HL-60 (cell line): ENCODE measurements around the gene DHRS3.

Experiments
- GABPA ChIP-seq: IDR thresholded peaks from 2 replicates; pipeline ENCODE4 v1.6.1; 2012; ENCODE audit warnings: low read depth
- TF ChIP-seq, protein P1 (sequence below): IDR thresholded peaks from one replicate; pipeline ENCODE4 v1.5.1; 2011; ENCODE audit warnings: low read length, control low read depth, inconsistent platforms; ENCODE audit not compliant: insufficient read depth

DNA sequence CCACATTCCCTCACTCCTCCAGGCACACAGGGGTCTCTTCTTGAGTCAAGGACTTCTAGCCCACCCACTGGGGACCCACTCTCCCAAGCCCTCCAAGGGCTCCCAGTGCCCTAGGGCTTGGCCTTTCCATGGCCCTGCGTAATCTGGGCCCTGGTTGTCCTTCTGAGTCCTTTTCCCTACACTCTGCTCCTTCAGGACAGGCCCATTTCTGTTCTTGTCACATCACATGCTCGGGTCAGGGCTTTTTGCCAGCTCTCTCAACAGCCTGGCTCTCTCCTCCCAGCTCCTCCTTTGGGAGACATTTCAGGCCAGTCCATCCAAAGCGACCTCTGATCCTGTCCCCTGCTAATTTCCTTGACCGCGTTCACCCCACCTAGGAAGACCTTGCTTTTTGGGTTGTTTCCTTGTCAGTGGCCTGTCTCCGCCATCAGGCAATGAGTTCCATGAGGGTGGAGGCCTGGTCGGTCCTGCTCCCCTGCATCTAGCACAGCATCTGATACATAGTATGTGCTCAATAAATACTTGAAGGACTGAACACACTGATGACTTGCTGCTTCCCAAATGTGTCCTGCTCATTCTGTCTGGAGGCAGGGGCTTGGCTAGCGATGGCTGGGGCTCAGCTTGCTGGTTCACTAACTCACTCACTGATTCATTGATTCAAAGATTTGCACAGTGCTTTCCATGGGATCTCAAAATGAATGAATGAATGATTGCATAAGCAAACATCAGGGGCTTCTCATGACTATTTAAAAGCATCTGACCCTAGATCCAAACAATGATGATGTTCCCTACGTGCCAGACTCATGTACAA is 44.8 kb downstream of the DHRS3 start:
- TF ChIP-seq, protein P1, sequence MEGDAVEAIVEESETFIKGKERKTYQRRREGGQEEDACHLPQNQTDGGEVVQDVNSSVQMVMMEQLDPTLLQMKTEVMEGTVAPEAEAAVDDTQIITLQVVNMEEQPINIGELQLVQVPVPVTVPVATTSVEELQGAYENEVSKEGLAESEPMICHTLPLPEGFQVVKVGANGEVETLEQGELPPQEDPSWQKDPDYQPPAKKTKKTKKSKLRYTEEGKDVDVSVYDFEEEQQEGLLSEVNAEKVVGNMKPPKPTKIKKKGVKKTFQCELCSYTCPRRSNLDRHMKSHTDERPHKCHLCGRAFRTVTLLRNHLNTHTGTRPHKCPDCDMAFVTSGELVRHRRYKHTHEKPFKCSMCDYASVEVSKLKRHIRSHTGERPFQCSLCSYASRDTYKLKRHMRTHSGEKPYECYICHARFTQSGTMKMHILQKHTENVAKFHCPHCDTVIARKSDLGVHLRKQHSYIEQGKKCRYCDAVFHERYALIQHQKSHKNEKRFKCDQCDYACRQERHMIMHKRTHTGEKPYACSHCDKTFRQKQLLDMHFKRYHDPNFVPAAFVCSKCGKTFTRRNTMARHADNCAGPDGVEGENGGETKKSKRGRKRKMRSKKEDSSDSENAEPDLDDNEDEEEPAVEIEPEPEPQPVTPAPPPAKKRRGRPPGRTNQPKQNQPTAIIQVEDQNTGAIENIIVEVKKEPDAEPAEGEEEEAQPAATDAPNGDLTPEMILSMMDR, result no peak
- TF ChIP-seq GABPA, result no peak
